SK-N-SH treated with all-trans-retinoic acid at 6 μM for 48 hours (cell line): ENCODE results near the gene TXNRD2.

ENCODE experiments used
- ATAC-seq: fragments of 200-7000 bp; cut with Tn5 transposase; 3 replicates; pipeline ENCODE4 v1.9.1; 2020; ENCODE audit warnings: mild to moderate bottlenecking, moderate library complexity
- ARNTL ChIP-seq: fragments of 450-650 bp; formaldehyde crosslinking; IDR thresholded peaks from 2 replicates; pipeline ENCODE4 v1.5.0; 2020; ENCODE audit warnings: low read depth, mild to moderate bottlenecking, moderate library complexity, borderline replicate concordance
- CSDC2 ChIP-seq: fragments of 250-450 bp; sonication (Bioruptor Pico); IDR thresholded peaks from 2 replicates; pipeline ENCODE4 v1.5.0; 2020; ENCODE audit warnings: mild to moderate bottlenecking, moderate library complexity
- ESRRG ChIP-seq: fragments of 250-450 bp; sonication (Bioruptor Pico); IDR thresholded peaks from 2 replicates; pipeline ENCODE4 v1.6.1; 2021; ENCODE audit warnings: mild to moderate bottlenecking
- GLIS3 ChIP-seq: fragments of 250-450 bp; sonication (Bioruptor Pico); IDR thresholded peaks from 2 replicates; pipeline ENCODE4 v1.5.0; 2020; ENCODE audit warnings: mild to moderate bottlenecking, moderate library complexity
- ISL1 ChIP-seq: fragments of 250-450 bp; sonication (Bioruptor Pico); IDR thresholded peaks from 2 replicates; pipeline ENCODE4 v2.1.2; 2022; ENCODE audit warnings: mild to moderate bottlenecking, moderate library complexity
- OSR1 ChIP-seq: fragments of 250-450 bp; sonication (Bioruptor Pico); IDR thresholded peaks from 2 replicates; pipeline ENCODE4 v1.8.0; 2022; ENCODE audit warnings: moderate library complexity, mild to moderate bottlenecking, inconsistent platforms
- PATZ1 ChIP-seq: fragments of 250-450 bp; sonication (Bioruptor Pico); IDR thresholded peaks from 2 replicates; pipeline ENCODE4 v1.8.0; 2020; ENCODE audit warnings: mild to moderate bottlenecking, moderate library complexity, borderline replicate concordance
- POU6F1 ChIP-seq: fragments of 250-450 bp; sonication (Bioruptor Pico); IDR thresholded peaks from 2 replicates; pipeline ENCODE4 v1.8.0; 2021; ENCODE audit warnings: low read depth, mild to moderate bottlenecking, moderate library complexity, borderline replicate concordance
- PPARA ChIP-seq: fragments of 250-450 bp; sonication (Bioruptor Pico); IDR thresholded peaks from 2 replicates; pipeline ENCODE4 v1.5.0; 2020; ENCODE audit warnings: mild to moderate bottlenecking, borderline replicate concordance
- RARB ChIP-seq: fragments of 250-450 bp; sonication (Bioruptor Pico); IDR thresholded peaks from 2 replicates; pipeline ENCODE4 v1.8.0; 2021; ENCODE audit warnings: mild to moderate bottlenecking, moderate library complexity
- SNAI2 ChIP-seq: fragments of 250-450 bp; sonication (Bioruptor Pico); IDR thresholded peaks from 2 replicates; pipeline ENCODE4 v1.5.0; 2020; ENCODE audit warnings: mild to moderate bottlenecking, moderate library complexity
- TCF4 ChIP-seq: fragments of 250-450 bp; sonication (Bioruptor Pico); IDR thresholded peaks from 2 replicates; pipeline ENCODE4 v1.8.0; 2021; ENCODE audit warnings: mild to moderate bottlenecking, moderate library complexity, borderline replicate concordance
- TOX ChIP-seq: fragments of 250-450 bp; sonication (Bioruptor Pico); IDR thresholded peaks from 2 replicates; pipeline ENCODE4 v1.8.0; 2021; ENCODE audit warnings: mild to moderate bottlenecking, moderate library complexity, borderline replicate concordance
- ZC3H10 ChIP-seq: fragments of 250-450 bp; sonication (Bioruptor Pico); IDR thresholded peaks from 2 replicates; pipeline ENCODE4 v1.5.1; 2021; ENCODE audit warnings: mild to moderate bottlenecking, moderate library complexity
- ZFP3 ChIP-seq: fragments of 250-450 bp; sonication (Bioruptor Pico); IDR thresholded peaks from 2 replicates; pipeline ENCODE4 v1.5.0; 2020; ENCODE audit warnings: mild to moderate bottlenecking, moderate library complexity
- ZFP30 ChIP-seq: fragments of 450-650 bp; formaldehyde crosslinking; IDR thresholded peaks from 2 replicates; pipeline ENCODE4 v1.5.0; 2022; ENCODE audit warnings: mild to moderate bottlenecking, moderate library complexity
- ZNF70 ChIP-seq: fragments of 450-650 bp; formaldehyde crosslinking; IDR thresholded peaks from 2 replicates; pipeline ENCODE4 v1.5.0; 2020; ENCODE audit warnings: mild to moderate bottlenecking, moderate library complexity
- ZNF8 ChIP-seq: fragments of 450-650 bp; formaldehyde crosslinking; IDR thresholded peaks from 2 replicates; pipeline ENCODE4 v1.5.0; 2020; ENCODE audit warnings: mild to moderate bottlenecking, moderate library complexity
- TF ChIP-seq, protein P1 (sequence below): fragments of 250-450 bp; sonication (Bioruptor Pico); IDR thresholded peaks from 2 replicates; pipeline ENCODE4 v1.5.0; 2020; ENCODE audit warnings: mild to moderate bottlenecking, moderate library complexity
- TF ChIP-seq, protein P2 (sequence below): fragments of 250-450 bp; sonication (Bioruptor Pico); IDR thresholded peaks from 2 replicates; pipeline ENCODE4 v1.5.1; 2021; ENCODE audit warnings: mild to moderate bottlenecking, moderate library complexity
- TF ChIP-seq, protein P3 (sequence below): fragments of 250-450 bp; sonication (Bioruptor Pico); IDR thresholded peaks from 2 replicates; pipeline ENCODE4 v1.5.1; 2020; ENCODE audit warnings: low read depth, mild to moderate bottlenecking, moderate library complexity

The TXNRD2 gene

GRCh38 chr22:19847345-19847632 is 94.3 kb downstream of the TXNRD2 start:
- no peak for ATAC-seq
- TF ChIP-seq, protein P1, sequence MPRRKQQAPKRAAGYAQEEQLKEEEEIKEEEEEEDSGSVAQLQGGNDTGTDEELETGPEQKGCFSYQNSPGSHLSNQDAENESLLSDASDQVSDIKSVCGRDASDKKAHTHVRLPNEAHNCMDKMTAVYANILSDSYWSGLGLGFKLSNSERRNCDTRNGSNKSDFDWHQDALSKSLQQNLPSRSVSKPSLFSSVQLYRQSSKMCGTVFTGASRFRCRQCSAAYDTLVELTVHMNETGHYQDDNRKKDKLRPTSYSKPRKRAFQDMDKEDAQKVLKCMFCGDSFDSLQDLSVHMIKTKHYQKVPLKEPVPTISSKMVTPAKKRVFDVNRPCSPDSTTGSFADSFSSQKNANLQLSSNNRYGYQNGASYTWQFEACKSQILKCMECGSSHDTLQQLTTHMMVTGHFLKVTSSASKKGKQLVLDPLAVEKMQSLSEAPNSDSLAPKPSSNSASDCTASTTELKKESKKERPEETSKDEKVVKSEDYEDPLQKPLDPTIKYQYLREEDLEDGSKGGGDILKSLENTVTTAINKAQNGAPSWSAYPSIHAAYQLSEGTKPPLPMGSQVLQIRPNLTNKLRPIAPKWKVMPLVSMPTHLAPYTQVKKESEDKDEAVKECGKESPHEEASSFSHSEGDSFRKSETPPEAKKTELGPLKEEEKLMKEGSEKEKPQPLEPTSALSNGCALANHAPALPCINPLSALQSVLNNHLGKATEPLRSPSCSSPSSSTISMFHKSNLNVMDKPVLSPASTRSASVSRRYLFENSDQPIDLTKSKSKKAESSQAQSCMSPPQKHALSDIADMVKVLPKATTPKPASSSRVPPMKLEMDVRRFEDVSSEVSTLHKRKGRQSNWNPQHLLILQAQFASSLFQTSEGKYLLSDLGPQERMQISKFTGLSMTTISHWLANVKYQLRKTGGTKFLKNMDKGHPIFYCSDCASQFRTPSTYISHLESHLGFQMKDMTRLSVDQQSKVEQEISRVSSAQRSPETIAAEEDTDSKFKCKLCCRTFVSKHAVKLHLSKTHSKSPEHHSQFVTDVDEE (CRISPR knock-in tag), result no peak
- TF ChIP-seq TCF4 (CRISPR knock-in tag) (no peak), ZFP30 (no peak), TOX (CRISPR knock-in tag) (no peak), OSR1 (no peak), ZC3H10 (CRISPR knock-in tag) (no peak), PATZ1 (CRISPR knock-in tag) (no peak), GLIS3 (CRISPR knock-in tag) (no peak), ESRRG (CRISPR knock-in tag) (no peak), ZNF8 (no peak), ARNTL (CRISPR knock-in tag) (no peak), CSDC2 (CRISPR knock-in tag) (no peak), SNAI2 (CRISPR knock-in tag) (no peak), ZFP3 (no peak)

DNA sequence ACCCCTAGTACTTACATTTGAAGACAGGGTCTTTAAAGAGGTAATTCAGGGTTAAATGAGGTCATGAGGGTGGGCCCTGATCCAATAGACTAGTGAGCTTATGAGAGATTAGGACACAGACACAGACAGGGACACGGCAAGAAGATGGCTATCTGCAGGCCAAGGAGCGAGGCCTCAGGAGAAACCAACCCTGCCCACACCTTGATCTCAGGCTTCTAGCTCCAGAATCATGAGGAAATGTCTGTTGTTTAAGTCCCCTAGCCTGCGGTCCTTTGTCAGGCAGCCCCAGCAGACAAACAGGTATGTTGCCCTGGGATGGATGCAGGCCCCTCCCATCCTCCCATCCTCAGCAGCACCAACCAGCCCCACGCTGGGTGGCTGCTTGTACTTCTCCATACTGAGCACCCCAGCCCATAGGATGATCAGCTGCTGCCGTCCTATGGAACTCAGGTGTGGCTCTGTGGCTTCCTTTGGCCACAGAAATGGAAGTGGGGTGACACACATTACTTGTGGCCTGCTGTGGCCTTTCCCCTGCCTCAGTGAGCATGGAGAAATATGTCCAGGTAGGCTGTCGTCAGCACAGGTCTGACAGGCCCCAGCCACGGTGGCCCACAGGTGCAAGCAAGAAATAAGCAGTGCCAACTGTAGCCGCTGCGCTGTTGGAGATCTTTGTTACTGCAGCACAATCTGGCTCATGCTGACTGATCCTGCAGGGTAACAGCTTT is 94.8 kb downstream of the TXNRD2 start:
- no peak for ATAC-seq
- no peak for TF ChIP-seq ZFP30
- TF ChIP-seq ZNF8, result no peak
- TF ChIP-seq, protein P2, sequence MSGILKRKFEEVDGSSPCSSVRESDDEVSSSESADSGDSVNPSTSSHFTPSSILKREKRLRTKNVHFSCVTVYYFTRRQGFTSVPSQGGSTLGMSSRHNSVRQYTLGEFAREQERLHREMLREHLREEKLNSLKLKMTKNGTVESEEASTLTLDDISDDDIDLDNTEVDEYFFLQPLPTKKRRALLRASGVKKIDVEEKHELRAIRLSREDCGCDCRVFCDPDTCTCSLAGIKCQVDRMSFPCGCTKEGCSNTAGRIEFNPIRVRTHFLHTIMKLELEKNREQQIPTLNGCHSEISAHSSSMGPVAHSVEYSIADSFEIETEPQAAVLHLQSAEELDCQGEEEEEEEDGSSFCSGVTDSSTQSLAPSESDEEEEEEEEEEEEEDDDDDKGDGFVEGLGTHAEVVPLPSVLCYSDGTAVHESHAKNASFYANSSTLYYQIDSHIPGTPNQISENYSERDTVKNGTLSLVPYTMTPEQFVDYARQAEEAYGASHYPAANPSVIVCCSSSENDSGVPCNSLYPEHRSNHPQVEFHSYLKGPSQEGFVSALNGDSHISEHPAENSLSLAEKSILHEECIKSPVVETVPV (CRISPR knock-in tag), result no peak
- no peak for TF ChIP-seq RARB (CRISPR knock-in tag)
- no peak for TF ChIP-seq PPARA (CRISPR knock-in tag)
- TF ChIP-seq GLIS3 (CRISPR knock-in tag), result no peak
- TF ChIP-seq, protein P3, sequence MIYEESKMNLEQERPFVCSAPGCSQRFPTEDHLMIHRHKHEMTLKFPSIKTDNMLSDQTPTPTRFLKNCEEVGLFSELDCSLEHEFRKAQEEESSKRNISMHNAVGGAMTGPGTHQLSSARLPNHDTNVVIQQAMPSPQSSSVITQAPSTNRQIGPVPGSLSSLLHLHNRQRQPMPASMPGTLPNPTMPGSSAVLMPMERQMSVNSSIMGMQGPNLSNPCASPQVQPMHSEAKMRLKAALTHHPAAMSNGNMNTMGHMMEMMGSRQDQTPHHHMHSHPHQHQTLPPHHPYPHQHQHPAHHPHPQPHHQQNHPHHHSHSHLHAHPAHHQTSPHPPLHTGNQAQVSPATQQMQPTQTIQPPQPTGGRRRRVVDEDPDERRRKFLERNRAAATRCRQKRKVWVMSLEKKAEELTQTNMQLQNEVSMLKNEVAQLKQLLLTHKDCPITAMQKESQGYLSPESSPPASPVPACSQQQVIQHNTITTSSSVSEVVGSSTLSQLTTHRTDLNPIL (CRISPR knock-in tag), result no peak

GRCh38 chr22:19845054-19845722 is 96.4 kb downstream of the TXNRD2 start:
- ATAC-seq, result peak; percentile 5
- TF ChIP-seq RARB (CRISPR knock-in tag), result no peak
- TF ChIP-seq GLIS3 (CRISPR knock-in tag), result no peak
- no peak for TF ChIP-seq ZNF70 (CRISPR knock-in tag)
- TF ChIP-seq, protein P2 (CRISPR knock-in tag), result no peak
- no peak for TF ChIP-seq ISL1 (CRISPR knock-in tag)
- TF ChIP-seq ZC3H10 (CRISPR knock-in tag), result no peak
- TF ChIP-seq ZFP30, result no peak
- TF ChIP-seq PATZ1 (CRISPR knock-in tag), result no peak
- TF ChIP-seq, protein P1 (CRISPR knock-in tag), result no peak
- no peak for TF ChIP-seq POU6F1 (CRISPR knock-in tag)
- TF ChIP-seq PPARA (CRISPR knock-in tag), result no peak
- no peak for TF ChIP-seq ESRRG (CRISPR knock-in tag)
